ENCODE results near the gene HABP4. TPM values are rescaled to one million over a fixed set of nuclear protein-coding genes. Genes with fewer than 3 reads are reported as not detected.
"Not testable (repeated sequence)": the region's sequence is repeated elsewhere in the genome, so short reads cannot be mapped to it uniquely, and the experiment has no call there.

HABP4 gene
- total RNA-seq, 1 donor from 2014 or later: 15.4 TPM

DNA sequence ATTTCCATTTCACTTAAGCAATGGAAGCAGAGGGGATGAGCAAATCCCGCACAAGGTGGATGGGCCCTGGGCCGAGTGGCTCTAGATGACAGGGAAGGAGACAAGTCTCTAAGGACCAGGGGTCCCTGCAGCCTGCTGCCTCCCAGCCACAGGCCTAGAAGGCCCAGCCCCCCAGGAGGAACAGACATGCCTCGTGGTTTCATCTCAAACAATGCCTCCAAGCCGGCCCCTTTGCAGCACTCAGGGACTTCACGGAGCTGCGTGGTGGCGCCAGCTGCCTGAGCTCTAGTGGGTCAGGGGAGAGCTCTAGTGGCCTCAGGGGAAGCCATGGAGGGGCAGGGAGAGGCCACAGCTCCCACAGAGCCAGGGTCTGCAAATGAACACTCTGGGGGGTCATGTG, 48.8 kb downstream of the HABP4 start:
- H3K27ac Mint-ChIP-seq: no peak overlapping the region
- TF ChIP-seq, protein P1, sequence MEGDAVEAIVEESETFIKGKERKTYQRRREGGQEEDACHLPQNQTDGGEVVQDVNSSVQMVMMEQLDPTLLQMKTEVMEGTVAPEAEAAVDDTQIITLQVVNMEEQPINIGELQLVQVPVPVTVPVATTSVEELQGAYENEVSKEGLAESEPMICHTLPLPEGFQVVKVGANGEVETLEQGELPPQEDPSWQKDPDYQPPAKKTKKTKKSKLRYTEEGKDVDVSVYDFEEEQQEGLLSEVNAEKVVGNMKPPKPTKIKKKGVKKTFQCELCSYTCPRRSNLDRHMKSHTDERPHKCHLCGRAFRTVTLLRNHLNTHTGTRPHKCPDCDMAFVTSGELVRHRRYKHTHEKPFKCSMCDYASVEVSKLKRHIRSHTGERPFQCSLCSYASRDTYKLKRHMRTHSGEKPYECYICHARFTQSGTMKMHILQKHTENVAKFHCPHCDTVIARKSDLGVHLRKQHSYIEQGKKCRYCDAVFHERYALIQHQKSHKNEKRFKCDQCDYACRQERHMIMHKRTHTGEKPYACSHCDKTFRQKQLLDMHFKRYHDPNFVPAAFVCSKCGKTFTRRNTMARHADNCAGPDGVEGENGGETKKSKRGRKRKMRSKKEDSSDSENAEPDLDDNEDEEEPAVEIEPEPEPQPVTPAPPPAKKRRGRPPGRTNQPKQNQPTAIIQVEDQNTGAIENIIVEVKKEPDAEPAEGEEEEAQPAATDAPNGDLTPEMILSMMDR (IDR thresholded peaks at IDR 0.05; ENCODE audit: unreplicated experiment): no peak
- DNase-seq (ENCODE audit: low spot score in 2 of 2, unreplicated experiment in 2 of 2): no peak
- no peak overlapping the region for H3K4me3 Mint-ChIP-seq
- H3K36me3 Mint-ChIP-seq: peaks cover 9% of the 10 kb centered on the region
- peaks cover 2% of the 10 kb centered on the region for H3K4me1 Mint-ChIP-seq
- no peaks in the 10 kb centered on the region for H3K27me3 Mint-ChIP-seq (ENCODE audit: low read depth)
- H3K9me3 Mint-ChIP-seq: no peaks in the 10 kb centered on the region

DNA sequence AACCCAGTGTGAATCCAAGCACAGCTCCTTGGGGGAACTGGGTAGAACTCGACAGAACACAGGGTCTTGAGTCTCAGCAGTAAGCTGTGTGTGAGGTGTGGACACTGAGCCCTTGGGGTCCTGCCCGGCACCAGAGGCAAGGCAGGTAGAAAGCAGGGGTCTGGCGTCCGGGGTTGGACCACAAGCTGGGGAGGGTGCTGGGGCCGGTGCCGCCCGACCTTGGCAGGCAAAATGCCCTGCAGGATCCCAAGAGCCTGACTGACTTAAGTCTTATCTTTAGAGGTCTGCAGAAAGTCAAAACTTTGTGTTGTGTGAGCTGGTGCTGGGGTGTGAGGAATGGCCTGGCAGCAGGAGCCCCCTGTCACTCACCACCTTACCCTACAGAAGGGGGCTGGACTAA, 49.3 kb downstream of the HABP4 start:
- TF ChIP-seq, protein P1 (IDR thresholded peaks at IDR 0.05; ENCODE audit: unreplicated experiment): no peak
- Mint-ChIP-seq H3K4me1 (peaks cover 2% of the 10 kb centered on the region), H3K4me3 (no peak overlapping the region), H3K36me3 (peaks cover 11% of the 10 kb centered on the region), H3K27ac (no peak overlapping the region), H3K9me3 (no peaks in the 10 kb centered on the region), H3K27me3 (ENCODE audit: low read depth) (no peaks in the 10 kb centered on the region)
- DNase-seq (ENCODE audit: low spot score in 2 of 2, unreplicated experiment in 2 of 2): no peak

DNA sequence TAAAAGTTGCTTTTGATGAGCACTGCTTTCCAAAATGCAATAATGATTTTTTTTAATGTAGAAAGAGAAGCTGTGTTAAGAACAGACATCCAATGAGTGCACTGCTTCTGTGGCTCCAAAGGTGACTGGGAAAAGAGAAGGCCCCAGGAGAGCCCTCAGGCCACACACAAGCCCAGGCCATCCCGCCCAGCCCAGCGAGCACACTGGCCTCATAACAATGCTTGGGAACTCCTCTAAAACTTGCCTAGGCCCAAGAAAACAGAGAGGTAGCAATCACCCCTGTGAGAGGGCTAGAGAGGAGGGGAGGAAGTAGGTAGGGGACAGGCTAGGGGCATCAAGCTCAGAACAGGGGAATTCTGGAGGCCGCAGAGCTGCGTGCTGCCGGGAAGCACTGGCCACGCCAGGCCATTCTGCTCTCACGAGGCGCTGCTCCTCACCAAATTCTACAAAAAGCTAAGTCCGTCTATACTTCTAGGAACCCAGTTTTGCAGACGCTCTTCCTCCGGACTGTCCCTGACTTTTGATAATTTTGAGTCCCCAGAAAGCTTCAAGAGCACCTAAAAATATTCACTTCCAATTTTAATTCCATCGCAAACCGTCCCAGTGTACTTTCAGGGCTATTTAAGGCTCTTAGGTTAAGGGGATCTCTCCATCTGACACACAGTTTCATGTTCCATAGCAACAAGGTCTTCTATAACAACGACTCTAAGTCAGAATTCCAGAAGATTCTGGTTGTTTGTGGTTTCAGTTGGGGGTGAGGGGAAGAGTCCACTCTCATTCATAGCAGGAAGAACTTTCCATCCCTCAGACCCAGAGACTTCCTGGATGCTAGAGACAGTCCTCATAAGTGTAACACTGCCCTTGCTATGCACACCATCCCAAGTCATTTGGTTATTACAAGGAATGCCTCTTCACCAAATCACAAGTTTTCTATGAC, 51.0 kb downstream of the HABP4 start:
- Mint-ChIP-seq H3K36me3 (peaks cover 17% of the 10 kb centered on the region), H3K4me1 (no peaks in the 10 kb centered on the region), H3K4me3 (no peak overlapping the region), H3K9me3 (no peaks in the 10 kb centered on the region), H3K27ac (no peak overlapping the region), H3K27me3 (ENCODE audit: low read depth) (no peaks in the 10 kb centered on the region)
- no peak for DNase-seq (ENCODE audit: low spot score in 2 of 2, unreplicated experiment in 2 of 2)
- TF ChIP-seq, protein P1 (IDR thresholded peaks at IDR 0.05; ENCODE audit: unreplicated experiment): no peak

DNA sequence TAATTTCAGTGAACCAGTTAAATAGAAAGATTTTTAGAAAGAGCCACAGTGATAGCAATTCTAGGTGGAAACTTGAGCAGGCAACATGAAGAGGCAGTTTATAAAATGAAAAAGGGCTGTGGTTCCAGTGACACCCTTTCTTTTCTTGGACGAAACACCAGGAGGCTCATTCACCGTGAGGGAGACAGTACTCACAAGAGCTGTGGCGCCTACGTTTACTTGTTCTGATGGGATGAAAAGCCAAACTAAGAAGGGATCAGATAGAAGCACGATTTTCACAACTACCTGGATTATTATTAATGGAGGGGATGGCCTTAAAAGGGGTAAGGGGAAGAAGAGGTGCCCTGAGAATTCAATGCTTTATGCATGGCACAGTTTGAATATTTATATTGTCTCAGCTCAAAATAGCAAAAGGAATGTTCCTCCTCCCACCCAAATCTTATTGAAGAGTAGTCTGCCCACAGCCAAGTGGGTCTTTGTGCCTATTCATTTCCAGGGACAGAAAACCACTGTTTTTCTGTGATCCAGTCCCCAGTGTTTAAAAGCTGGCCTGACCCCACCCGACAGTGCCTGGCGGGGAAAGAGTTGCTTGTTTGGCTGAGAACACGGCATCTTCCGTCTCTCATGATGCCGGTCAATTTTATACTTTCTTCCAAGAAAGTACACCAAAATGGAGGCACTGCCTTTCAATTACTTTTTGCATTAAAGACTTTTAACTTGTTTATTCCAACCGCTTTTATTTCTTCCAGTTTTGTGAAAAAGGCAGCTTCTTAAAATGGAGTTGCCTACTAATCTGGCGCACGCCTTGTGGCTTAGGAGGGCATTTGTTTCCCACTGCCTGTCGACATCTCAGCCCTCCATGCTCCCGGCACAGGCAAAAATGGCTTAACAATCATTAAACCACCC, 51.9 kb downstream of the HABP4 start:
- Mint-ChIP-seq H3K36me3 (peaks cover 17% of the 10 kb centered on the region), H3K9me3 (no peaks in the 10 kb centered on the region), H3K4me1 (no peaks in the 10 kb centered on the region), H3K27me3 (ENCODE audit: low read depth) (no peaks in the 10 kb centered on the region), H3K27ac (no peak overlapping the region), H3K4me3 (no peak overlapping the region)
- TF ChIP-seq, protein P1 (IDR thresholded peaks at IDR 0.05; ENCODE audit: unreplicated experiment): no peak
- no peak for DNase-seq (ENCODE audit: low spot score in 2 of 2, unreplicated experiment in 2 of 2)

DNA sequence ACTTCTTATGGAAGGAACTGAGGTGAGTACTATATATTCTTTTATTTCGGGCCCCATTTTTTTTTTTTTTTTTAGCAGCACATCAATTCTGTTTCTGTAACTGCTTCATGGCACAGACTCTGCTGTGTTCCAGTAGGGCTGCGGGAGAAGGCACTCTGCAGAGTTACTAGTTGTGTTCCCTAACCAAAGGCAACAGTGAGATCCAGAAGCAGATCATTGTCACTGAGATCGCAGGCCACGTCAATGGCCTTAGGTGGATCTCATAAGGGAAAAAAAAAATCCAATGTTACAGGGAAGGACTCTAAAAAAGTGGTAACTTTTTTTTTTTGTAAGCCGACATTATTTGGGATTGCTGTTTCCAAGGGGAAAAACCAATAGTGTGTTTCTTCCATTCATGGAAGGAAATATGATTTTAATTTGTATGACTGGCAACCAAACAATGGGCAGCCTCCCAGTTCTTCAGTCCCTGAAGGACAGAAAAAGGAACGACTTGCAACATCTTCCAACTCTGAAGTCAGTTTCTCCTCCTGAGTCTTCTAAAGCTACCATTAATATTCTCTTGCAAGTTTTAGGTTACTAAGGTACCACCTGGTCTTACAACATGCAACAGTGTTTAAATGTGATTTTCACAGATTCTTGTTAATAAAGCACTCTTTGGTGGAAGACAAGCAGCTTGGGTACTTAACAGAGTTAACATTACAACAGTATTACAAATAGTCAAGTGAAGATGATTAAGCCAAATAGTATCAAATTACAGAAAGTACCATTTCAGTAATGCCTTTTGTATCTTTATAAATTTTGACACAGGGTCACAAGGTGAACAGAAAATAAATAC, 52.8 kb downstream of the HABP4 start:
- Mint-ChIP-seq H3K9me3 (no peaks in the 10 kb centered on the region), H3K4me3 (no peak overlapping the region), H3K36me3 (peaks cover 17% of the 10 kb centered on the region), H3K27me3 (ENCODE audit: low read depth) (no peaks in the 10 kb centered on the region), H3K27ac (no peak overlapping the region), H3K4me1 (no peaks in the 10 kb centered on the region)
- TF ChIP-seq, protein P1 (IDR thresholded peaks at IDR 0.05; ENCODE audit: unreplicated experiment): no peak
- DNase-seq (ENCODE audit: low spot score in 2 of 2, unreplicated experiment in 2 of 2): no peak

DNA sequence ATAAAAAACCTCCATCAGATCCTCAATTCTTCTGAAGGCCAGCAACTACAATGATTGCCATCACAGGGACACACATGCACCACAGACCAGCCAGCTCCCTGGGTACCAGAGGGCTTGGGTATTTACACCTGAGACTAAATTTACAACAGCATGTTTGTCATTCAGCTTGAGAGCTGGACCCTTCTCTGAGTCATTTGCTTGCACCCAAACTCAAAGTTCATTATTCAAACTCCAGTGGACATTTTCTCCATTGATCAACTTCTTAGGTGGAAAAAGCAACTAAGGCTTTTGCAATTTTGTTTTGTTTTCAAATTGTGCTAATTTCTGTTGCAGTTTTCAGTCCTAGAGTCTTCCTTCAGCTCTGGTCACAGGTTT, 53.4 kb downstream of the HABP4 start:
- not testable (repeated sequence) for H3K27ac Mint-ChIP-seq; H3K9me3 Mint-ChIP-seq; DNase-seq (ENCODE audit: low spot score in 2 of 2, unreplicated experiment in 2 of 2); H3K4me1 Mint-ChIP-seq; H3K27me3 Mint-ChIP-seq (ENCODE audit: low read depth); H3K4me3 Mint-ChIP-seq
- H3K36me3 Mint-ChIP-seq: peaks cover 17% of the 10 kb centered on the region

All from mesothelial cell of epicardium (in vitro differentiated cells).